WTC11 (cell line): Measurements from ENCODE around the gene MYO7B.

Experiments used
- ATF1 ChIP-seq: sonication (generic); formaldehyde crosslinking; IDR thresholded peaks from 2 replicates; pipeline ENCODE4 v1.8.1; 2023; ENCODE audit warnings: mild to moderate bottlenecking, moderate library complexity, missing genetic modification reagents
- CREB1 ChIP-seq: sonication (generic); formaldehyde crosslinking; IDR thresholded peaks from 2 replicates; pipeline ENCODE4 v1.8.0; 2023; ENCODE audit warnings: mild to moderate bottlenecking, missing genetic modification reagents
- ELF4 ChIP-seq: sonication (generic); formaldehyde crosslinking; IDR thresholded peaks from 2 replicates; pipeline ENCODE4 v1.8.1; 2022; ENCODE audit warnings: low read depth, mild to moderate bottlenecking, moderate library complexity, missing genetic modification reagents
- MXD4 ChIP-seq: fragments of 250-450 bp; sonication (Bioruptor Pico); IDR thresholded peaks from 2 replicates; pipeline ENCODE4 v1.8.0; 2021; ENCODE audit warnings: mild to moderate bottlenecking, moderate library complexity, borderline replicate concordance
- NFE2L1 ChIP-seq: sonication (generic); formaldehyde crosslinking; IDR thresholded peaks from 2 replicates; pipeline ENCODE4 v1.8.1; 2023; ENCODE audit warnings: missing genetic modification reagents
- SP1 ChIP-seq: sonication (generic); formaldehyde crosslinking; conservative IDR thresholded peaks from 2 replicates; pipeline ENCODE4 v1.8.1; 2022; ENCODE audit warnings: missing genetic modification reagents
- TCF7 ChIP-seq: sonication (generic); formaldehyde crosslinking; IDR thresholded peaks from 2 replicates; pipeline ENCODE4 v1.8.0; 2022; ENCODE audit warnings: mild to moderate bottlenecking, low read depth, missing genetic modification reagents, moderate library complexity
- TEAD1 ChIP-seq: sonication (generic); formaldehyde crosslinking; IDR thresholded peaks from 2 replicates; pipeline ENCODE4 v1.8.0; 2022; ENCODE audit warnings: mild to moderate bottlenecking, missing genetic modification reagents
- ZNF121 ChIP-seq: sonication (generic); formaldehyde crosslinking; IDR thresholded peaks from 2 replicates; pipeline ENCODE4 v1.8.0; 2023; ENCODE audit warnings: missing genetic modification reagents
- ZNF232 ChIP-seq: sonication (generic); formaldehyde crosslinking; IDR thresholded peaks from 2 replicates; pipeline ENCODE4 v1.8.0; 2022; ENCODE audit warnings: mild to moderate bottlenecking, missing genetic modification reagents
- TF ChIP-seq, protein P1 (sequence below): sonication (generic); formaldehyde crosslinking; conservative IDR thresholded peaks from 2 replicates; pipeline ENCODE4 v1.8.1; 2023; ENCODE audit warnings: mild to moderate bottlenecking, low read depth, missing genetic modification reagents, moderate library complexity
- TF ChIP-seq, protein P2 (sequence below): sonication (generic); formaldehyde crosslinking; IDR thresholded peaks from 2 replicates; pipeline ENCODE4 v1.8.0; 2022; ENCODE audit warnings: mild to moderate bottlenecking, missing genetic modification reagents
- TF ChIP-seq, protein P3 (sequence below): fragments of 200-600 bp; IDR thresholded peaks from 2 replicates; pipeline ENCODE4 v1.8.0; 2022; ENCODE audit warnings: antibody characterized with exemption
- TF ChIP-seq, protein P4 (sequence below): sonication (generic); formaldehyde crosslinking; IDR thresholded peaks from 2 replicates; pipeline ENCODE4 v1.8.1; 2023; ENCODE audit warnings: mild to moderate bottlenecking, moderate library complexity, missing genetic modification reagents

DNA sequence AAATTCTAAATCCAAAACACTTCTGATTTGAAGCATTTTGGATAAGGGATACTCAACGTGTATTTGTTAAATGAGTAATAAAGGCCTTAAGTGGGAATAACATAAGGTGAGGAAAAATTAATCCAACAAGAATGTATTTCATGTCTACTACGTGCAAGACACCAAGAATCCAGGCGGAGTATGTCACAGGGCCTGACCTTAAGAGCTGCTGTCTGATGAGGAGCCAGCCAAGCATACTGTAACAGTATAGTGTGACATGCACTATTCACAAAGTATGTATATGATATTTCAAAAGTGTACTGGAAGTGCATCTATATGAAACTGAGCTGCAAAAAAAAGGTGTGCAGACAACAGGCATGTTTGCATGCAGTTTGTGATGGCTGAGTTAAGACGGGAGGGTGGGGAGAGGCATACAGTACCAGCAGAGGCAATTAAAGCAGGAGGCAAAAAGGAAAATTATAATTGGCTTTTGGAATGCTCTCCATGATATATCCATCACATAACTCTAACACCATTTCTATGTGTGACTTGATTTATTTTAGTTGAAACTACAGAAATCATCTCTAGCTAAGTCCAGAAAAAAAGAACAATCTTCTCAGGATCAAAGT, 27.4 kb upstream of the MYO7B start:
- TF ChIP-seq, protein P1, sequence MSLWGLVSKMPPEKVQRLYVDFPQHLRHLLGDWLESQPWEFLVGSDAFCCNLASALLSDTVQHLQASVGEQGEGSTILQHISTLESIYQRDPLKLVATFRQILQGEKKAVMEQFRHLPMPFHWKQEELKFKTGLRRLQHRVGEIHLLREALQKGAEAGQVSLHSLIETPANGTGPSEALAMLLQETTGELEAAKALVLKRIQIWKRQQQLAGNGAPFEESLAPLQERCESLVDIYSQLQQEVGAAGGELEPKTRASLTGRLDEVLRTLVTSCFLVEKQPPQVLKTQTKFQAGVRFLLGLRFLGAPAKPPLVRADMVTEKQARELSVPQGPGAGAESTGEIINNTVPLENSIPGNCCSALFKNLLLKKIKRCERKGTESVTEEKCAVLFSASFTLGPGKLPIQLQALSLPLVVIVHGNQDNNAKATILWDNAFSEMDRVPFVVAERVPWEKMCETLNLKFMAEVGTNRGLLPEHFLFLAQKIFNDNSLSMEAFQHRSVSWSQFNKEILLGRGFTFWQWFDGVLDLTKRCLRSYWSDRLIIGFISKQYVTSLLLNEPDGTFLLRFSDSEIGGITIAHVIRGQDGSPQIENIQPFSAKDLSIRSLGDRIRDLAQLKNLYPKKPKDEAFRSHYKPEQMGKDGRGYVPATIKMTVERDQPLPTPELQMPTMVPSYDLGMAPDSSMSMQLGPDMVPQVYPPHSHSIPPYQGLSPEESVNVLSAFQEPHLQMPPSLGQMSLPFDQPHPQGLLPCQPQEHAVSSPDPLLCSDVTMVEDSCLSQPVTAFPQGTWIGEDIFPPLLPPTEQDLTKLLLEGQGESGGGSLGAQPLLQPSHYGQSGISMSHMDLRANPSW (CRISPR knock-in tag): no peak
- TF ChIP-seq, protein P2, sequence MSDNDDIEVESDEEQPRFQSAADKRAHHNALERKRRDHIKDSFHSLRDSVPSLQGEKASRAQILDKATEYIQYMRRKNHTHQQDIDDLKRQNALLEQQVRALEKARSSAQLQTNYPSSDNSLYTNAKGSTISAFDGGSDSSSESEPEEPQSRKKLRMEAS (CRISPR knock-in tag): no peak
- TF ChIP-seq NFE2L1 (CRISPR knock-in tag): no peak
- TF ChIP-seq ZNF232 (CRISPR knock-in tag): no peak
- TF ChIP-seq, protein P3, sequence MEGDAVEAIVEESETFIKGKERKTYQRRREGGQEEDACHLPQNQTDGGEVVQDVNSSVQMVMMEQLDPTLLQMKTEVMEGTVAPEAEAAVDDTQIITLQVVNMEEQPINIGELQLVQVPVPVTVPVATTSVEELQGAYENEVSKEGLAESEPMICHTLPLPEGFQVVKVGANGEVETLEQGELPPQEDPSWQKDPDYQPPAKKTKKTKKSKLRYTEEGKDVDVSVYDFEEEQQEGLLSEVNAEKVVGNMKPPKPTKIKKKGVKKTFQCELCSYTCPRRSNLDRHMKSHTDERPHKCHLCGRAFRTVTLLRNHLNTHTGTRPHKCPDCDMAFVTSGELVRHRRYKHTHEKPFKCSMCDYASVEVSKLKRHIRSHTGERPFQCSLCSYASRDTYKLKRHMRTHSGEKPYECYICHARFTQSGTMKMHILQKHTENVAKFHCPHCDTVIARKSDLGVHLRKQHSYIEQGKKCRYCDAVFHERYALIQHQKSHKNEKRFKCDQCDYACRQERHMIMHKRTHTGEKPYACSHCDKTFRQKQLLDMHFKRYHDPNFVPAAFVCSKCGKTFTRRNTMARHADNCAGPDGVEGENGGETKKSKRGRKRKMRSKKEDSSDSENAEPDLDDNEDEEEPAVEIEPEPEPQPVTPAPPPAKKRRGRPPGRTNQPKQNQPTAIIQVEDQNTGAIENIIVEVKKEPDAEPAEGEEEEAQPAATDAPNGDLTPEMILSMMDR: no peak
- no peak for TF ChIP-seq TCF7 (CRISPR knock-in tag)
- TF ChIP-seq CREB1 (CRISPR knock-in tag): no peak
- TF ChIP-seq SP1 (CRISPR knock-in tag): no peak
- no peak for TF ChIP-seq ATF1 (CRISPR knock-in tag)
- TF ChIP-seq, protein P4, sequence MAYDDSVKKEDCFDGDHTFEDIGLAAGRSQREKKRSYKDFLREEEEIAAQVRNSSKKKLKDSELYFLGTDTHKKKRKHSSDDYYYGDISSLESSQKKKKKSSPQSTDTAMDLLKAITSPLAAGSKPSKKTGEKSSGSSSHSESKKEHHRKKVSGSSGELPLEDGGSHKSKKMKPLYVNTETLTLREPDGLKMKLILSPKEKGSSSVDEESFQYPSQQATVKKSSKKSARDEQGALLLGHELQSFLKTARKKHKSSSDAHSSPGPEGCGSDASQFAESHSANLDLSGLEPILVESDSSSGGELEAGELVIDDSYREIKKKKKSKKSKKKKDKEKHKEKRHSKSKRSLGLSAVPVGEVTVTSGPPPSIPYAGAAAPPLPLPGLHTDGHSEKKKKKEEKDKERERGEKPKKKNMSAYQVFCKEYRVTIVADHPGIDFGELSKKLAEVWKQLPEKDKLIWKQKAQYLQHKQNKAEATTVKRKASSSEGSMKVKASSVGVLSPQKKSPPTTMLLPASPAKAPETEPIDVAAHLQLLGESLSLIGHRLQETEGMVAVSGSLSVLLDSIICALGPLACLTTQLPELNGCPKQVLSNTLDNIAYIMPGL (CRISPR knock-in tag): no peak
- no peak for TF ChIP-seq MXD4 (CRISPR knock-in tag)
- TF ChIP-seq TEAD1: no peak
- no peak for TF ChIP-seq ELF4 (CRISPR knock-in tag)
- TF ChIP-seq ZNF121: no peak
